Measurements from ENCODE around the gene ERP44.

ERP44 gene

GRCh38 chr9:100038472-100038871 lies 60.3 kb downstream of the ERP44 start:
- H3K4me1 ChIP-seq (ENCODE audit: control insufficient read depth, insufficient read depth, low read length, poor library complexity, severe bottlenecking) = no peaks in the 10 kb centered on the region
- H3K9me3 ChIP-seq (ENCODE audit: control insufficient read depth, low read length) = peaks cover 14% of the 10 kb centered on the region
- H3K27ac ChIP-seq (ENCODE audit: low read depth, low read length, severe bottlenecking) = no peak overlapping the region
- no peak overlapping the region for H3K4me3 ChIP-seq (ENCODE audit: extremely low read depth, insufficient read depth, low read length, poor library complexity, severe bottlenecking)
- H3K36me3 ChIP-seq (ENCODE audit: control insufficient read depth, insufficient read depth, low read length) = peaks cover 15% of the 10 kb centered on the region
- no CpG with 5 or more reads among the region's 1 CpG for WGBS, 2 experiments (ENCODE audit: insufficient coverage in 2 of 2)

GRCh38 chr9:100033877-100034551 lies 64.8 kb downstream of the ERP44 start:
- WGBS, 2 experiments (ENCODE audit: insufficient coverage in 2 of 2) = 100% methylated on average over 1 to 3 of the region's 3 CpGs
- Histone ChIP-seq H3K27ac (ENCODE audit: low read depth, low read length, severe bottlenecking) (no peak overlapping the region), H3K4me3 (ENCODE audit: extremely low read depth, insufficient read depth, low read length, poor library complexity, severe bottlenecking) (no peak overlapping the region), H3K4me1 (ENCODE audit: control insufficient read depth, insufficient read depth, low read length, poor library complexity, severe bottlenecking) (no peaks in the 10 kb centered on the region), H3K36me3 (ENCODE audit: control insufficient read depth, insufficient read depth, low read length) (peaks cover 39% of the 10 kb centered on the region), H3K9me3 (ENCODE audit: control insufficient read depth, low read length) (peaks cover 24% of the 10 kb centered on the region)

GRCh38 chr9:100030548-100030947 lies 68.3 kb downstream of the ERP44 start:
- H3K9me3 ChIP-seq (ENCODE audit: control insufficient read depth, low read length) = peaks cover 24% of the 10 kb centered on the region
- no peak overlapping the region for H3K4me3 ChIP-seq (ENCODE audit: extremely low read depth, insufficient read depth, low read length, poor library complexity, severe bottlenecking)
- WGBS, 2 experiments (ENCODE audit: insufficient coverage in 2 of 2) = 94 to 100% methylated on average over 2 of the region's 2 CpGs
- no peak overlapping the region for H3K27ac ChIP-seq (ENCODE audit: low read depth, low read length, severe bottlenecking)
- no peaks in the 10 kb centered on the region for H3K4me1 ChIP-seq (ENCODE audit: control insufficient read depth, insufficient read depth, low read length, poor library complexity, severe bottlenecking)
- H3K36me3 ChIP-seq (ENCODE audit: control insufficient read depth, insufficient read depth, low read length) = peaks cover 36% of the 10 kb centered on the region

DNA sequence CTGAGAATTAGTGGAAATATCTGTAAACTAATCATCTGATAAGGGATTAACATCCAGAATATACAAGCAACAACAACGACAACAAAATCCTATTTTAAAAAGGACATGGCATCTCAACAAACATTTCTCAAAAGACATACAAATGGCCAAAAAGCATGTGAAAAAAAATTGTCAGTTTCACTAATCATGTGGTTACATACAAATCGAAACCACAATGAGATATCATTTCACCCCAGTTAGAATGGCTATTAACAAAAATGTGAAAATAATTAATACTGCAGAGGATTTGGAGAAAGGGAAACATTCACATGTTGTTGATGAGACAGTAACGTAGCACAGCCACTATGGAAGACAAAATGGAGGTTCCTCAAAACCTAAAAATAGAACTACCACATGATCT lies 69.5 kb downstream of the ERP44 start:
- no peaks in the 10 kb centered on the region for H3K4me1 ChIP-seq (ENCODE audit: control insufficient read depth, insufficient read depth, low read length, poor library complexity, severe bottlenecking)
- H3K4me3 ChIP-seq (ENCODE audit: extremely low read depth, insufficient read depth, low read length, poor library complexity, severe bottlenecking) = no peak overlapping the region
- H3K27ac ChIP-seq (ENCODE audit: low read depth, low read length, severe bottlenecking) = no peak overlapping the region
- 83% methylated on average over 1 of the region's 3 CpGs; no CpG with 5 or more reads in 1 of the 2 experiments for WGBS, 2 experiments (ENCODE audit: insufficient coverage in 2 of 2)
- H3K9me3 ChIP-seq (ENCODE audit: control insufficient read depth, low read length) = peaks cover 16% of the 10 kb centered on the region
- peaks cover 35% of the 10 kb centered on the region for H3K36me3 ChIP-seq (ENCODE audit: control insufficient read depth, insufficient read depth, low read length)

DNA sequence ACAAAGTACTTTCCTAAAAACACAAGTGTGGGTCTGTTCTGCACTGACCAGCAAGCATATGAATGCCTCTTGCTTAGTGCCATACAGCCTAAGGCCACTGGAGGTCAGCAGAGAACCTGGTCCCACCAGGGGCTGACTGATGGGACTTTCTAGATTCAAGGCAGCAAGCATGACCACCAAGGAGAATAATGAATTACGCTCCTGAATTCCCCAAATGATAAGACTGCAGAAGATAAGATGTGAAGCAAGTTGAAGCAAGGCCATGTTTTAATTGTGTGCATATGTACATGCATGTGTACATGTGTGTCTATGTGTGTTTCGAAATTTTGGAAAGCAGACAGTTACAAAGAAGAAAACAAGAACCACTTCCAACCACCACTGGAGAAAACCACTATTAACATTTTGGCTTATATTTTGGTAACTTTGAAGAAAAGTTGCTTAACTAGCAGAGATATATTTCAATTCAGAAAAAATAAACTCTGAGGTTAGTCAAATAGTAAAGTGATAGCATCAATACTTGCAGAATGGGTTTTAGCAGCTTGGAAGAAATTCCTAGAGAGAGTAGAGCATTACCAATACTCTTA lies 70.5 kb downstream of the ERP44 start:
- H3K4me3 ChIP-seq (ENCODE audit: extremely low read depth, insufficient read depth, low read length, poor library complexity, severe bottlenecking) = no peak overlapping the region
- no peaks in the 10 kb centered on the region for H3K4me1 ChIP-seq (ENCODE audit: control insufficient read depth, insufficient read depth, low read length, poor library complexity, severe bottlenecking)
- no peak overlapping the region for H3K27ac ChIP-seq (ENCODE audit: low read depth, low read length, severe bottlenecking)
- H3K36me3 ChIP-seq (ENCODE audit: control insufficient read depth, insufficient read depth, low read length) = peaks cover 25% of the 10 kb centered on the region
- 40% methylated on average over 1 of the region's 2 CpGs; no CpG with 5 or more reads in 1 of the 2 experiments for WGBS, 2 experiments (ENCODE audit: insufficient coverage in 2 of 2)
- H3K9me3 ChIP-seq (ENCODE audit: control insufficient read depth, low read length) = peaks cover 8% of the 10 kb centered on the region

DNA sequence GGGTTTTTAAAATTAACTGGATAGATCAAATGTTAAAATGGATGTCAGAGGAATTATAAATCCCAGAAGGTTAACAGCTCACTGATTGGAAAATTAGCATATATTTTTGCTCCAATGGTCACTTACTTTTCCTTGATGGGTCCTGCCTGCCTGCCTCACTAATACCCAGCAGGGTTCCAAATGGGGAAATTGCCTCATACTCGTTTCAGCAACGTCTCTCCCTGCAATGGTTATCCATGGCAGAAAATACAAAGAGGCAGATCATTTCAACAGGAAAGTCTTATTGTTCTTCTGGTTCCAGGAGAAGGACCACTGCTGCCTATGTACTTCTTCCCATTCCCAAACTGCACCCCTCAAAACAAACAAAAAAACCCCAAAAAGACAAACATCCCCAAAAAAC lies 71.3 kb downstream of the ERP44 start:
- Histone ChIP-seq H3K9me3 (ENCODE audit: control insufficient read depth, low read length) (peaks cover under 1% of the 10 kb centered on the region), H3K4me3 (ENCODE audit: extremely low read depth, insufficient read depth, low read length, poor library complexity, severe bottlenecking) (no peak overlapping the region), H3K27ac (ENCODE audit: low read depth, low read length, severe bottlenecking) (no peak overlapping the region), H3K4me1 (ENCODE audit: control insufficient read depth, insufficient read depth, low read length, poor library complexity, severe bottlenecking) (no peaks in the 10 kb centered on the region), H3K36me3 (ENCODE audit: control insufficient read depth, insufficient read depth, low read length) (peaks cover 20% of the 10 kb centered on the region)
- WGBS, 2 experiments (ENCODE audit: insufficient coverage in 2 of 2) = 67% methylated on average over 2 of the region's 2 CpGs; no CpG with 5 or more reads in 1 of the 2 experiments

DNA sequence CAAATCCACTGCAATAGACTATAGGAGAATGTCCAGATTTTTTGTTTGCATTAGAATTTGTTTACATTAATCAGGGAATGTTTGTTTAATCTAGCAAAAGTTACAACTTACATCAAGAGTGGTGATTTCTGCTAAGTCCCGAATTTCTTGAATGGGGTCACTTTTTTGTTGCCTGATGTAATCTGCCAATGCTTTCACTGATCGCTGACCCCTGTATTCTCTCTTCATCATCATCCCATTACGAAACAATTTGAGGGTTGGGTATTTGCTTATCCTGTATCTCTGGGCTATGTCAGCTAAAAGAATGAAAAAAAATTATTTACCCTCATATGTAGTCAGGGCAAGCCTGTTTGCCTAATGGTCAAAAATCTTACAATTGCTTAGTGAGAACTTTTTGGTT lies 76.9 kb downstream of the ERP44 start:
- no peaks in the 10 kb centered on the region for H3K9me3 ChIP-seq (ENCODE audit: control insufficient read depth, low read length)
- no peak overlapping the region for H3K4me3 ChIP-seq (ENCODE audit: extremely low read depth, insufficient read depth, low read length, poor library complexity, severe bottlenecking)
- WGBS, 2 experiments (ENCODE audit: insufficient coverage in 2 of 2) = no CpG with 5 or more reads among the region's 3 CpGs
- peaks cover 23% of the 10 kb centered on the region for H3K36me3 ChIP-seq (ENCODE audit: control insufficient read depth, insufficient read depth, low read length)
- H3K4me1 ChIP-seq (ENCODE audit: control insufficient read depth, insufficient read depth, low read length, poor library complexity, severe bottlenecking) = no peaks in the 10 kb centered on the region
- no peak overlapping the region for H3K27ac ChIP-seq (ENCODE audit: low read depth, low read length, severe bottlenecking)

- Histone ChIP-seq H3K4me1 (ENCODE audit: control insufficient read depth, insufficient read depth, low read length, poor library complexity, severe bottlenecking) (no peaks in the 10 kb centered on the region), H3K36me3 (ENCODE audit: control insufficient read depth, insufficient read depth, low read length) (peaks cover 27% of the 10 kb centered on the region), H3K27ac (ENCODE audit: low read depth, low read length, severe bottlenecking) (no peak overlapping the region), H3K9me3 (ENCODE audit: control insufficient read depth, low read length) (no peaks in the 10 kb centered on the region), H3K4me3 (ENCODE audit: extremely low read depth, insufficient read depth, low read length, poor library complexity, severe bottlenecking) (no peak overlapping the region)
- WGBS, 2 experiments (ENCODE audit: insufficient coverage in 2 of 2) = 80 to 100% methylated on average over 1 to 2 of the region's 5 CpGs
These were observed 78.5 kb downstream of the ERP44 start for GRCh38 chr9:100020121-100020795.

DNA sequence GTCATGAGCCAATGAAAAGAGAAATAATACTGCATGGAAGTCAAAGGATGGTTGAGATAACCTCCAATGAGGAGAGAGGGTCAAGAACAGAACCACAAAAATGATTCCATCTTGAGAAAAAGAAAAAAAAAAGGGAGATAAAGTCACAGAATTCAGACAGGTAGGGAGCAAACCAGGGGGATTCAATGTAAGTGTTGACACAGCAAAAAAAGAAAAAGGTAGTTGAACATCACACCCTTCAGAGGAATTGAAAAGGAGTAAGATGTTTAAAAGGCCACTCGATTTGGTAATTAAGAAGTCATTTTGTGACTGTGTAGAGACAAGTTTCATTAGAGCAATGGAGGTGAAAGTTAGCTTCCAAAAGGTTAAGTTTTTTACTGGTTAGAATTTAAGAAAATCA lies 79.3 kb downstream of the ERP44 start:
- no peaks in the 10 kb centered on the region for H3K9me3 ChIP-seq (ENCODE audit: control insufficient read depth, low read length)
- no peak overlapping the region for H3K27ac ChIP-seq (ENCODE audit: low read depth, low read length, severe bottlenecking)
- peaks cover 27% of the 10 kb centered on the region for H3K36me3 ChIP-seq (ENCODE audit: control insufficient read depth, insufficient read depth, low read length)
- H3K4me3 ChIP-seq (ENCODE audit: extremely low read depth, insufficient read depth, low read length, poor library complexity, severe bottlenecking) = no peak overlapping the region
- 83% methylated on average over 1 of the region's 1 CpG for WGBS, 2 experiments (ENCODE audit: insufficient coverage in 2 of 2)
- no peaks in the 10 kb centered on the region for H3K4me1 ChIP-seq (ENCODE audit: control insufficient read depth, insufficient read depth, low read length, poor library complexity, severe bottlenecking)

DNA sequence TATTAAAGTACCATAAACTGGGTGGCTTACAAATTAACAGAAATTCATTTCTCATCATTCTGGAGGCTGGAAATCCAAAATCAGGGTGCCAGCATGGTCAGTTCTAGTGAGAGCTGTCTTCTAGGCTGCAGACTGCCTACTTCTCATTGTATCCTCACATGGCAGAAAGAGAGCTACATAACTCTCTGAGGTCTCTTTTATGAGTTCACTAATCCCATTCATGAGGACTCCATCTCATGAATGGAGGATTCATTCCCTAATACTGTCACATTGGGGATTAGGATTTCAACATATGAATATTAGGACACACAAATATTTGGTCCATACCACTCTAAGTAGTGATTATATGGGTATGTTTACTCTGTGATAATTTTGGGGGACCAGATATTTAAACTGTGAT lies 84.0 kb downstream of the ERP44 start:
- peaks cover 19% of the 10 kb centered on the region for H3K36me3 ChIP-seq (ENCODE audit: control insufficient read depth, insufficient read depth, low read length)
- no peaks in the 10 kb centered on the region for H3K9me3 ChIP-seq (ENCODE audit: control insufficient read depth, low read length)
- H3K4me3 ChIP-seq (ENCODE audit: extremely low read depth, insufficient read depth, low read length, poor library complexity, severe bottlenecking) = no peak overlapping the region
- no peaks in the 10 kb centered on the region for H3K4me1 ChIP-seq (ENCODE audit: control insufficient read depth, insufficient read depth, low read length, poor library complexity, severe bottlenecking)
- H3K27ac ChIP-seq (ENCODE audit: low read depth, low read length, severe bottlenecking) = no peak overlapping the region

DNA sequence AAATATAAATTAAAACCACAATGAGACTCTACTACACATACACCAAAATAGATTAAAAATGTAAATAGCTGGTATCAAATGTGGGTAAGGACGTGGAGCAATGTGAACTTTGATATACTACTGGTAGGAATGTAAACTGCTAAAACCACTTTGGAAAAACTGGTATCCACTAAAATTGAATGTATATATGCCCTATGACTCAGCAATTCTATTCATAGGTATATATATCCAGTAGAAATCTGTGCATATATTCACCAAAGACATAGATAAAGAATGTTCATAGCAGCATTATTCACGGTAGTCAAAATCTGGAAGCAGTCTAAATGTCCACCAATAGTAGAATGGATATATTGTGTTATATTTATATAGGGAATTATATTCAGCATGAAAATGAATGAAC lies 85.2 kb downstream of the ERP44 start:
- no peaks in the 10 kb centered on the region for H3K4me1 ChIP-seq (ENCODE audit: control insufficient read depth, insufficient read depth, low read length, poor library complexity, severe bottlenecking)
- H3K4me3 ChIP-seq (ENCODE audit: extremely low read depth, insufficient read depth, low read length, poor library complexity, severe bottlenecking) = no peak overlapping the region
- WGBS, 2 experiments (ENCODE audit: insufficient coverage in 2 of 2) = 100% methylated on average over 1 of the region's 2 CpGs; no CpG with 5 or more reads in 1 of the 2 experiments
- peaks cover 13% of the 10 kb centered on the region for H3K36me3 ChIP-seq (ENCODE audit: control insufficient read depth, insufficient read depth, low read length)
- H3K27ac ChIP-seq (ENCODE audit: low read depth, low read length, severe bottlenecking) = no peak overlapping the region
- H3K9me3 ChIP-seq (ENCODE audit: control insufficient read depth, low read length) = no peaks in the 10 kb centered on the region

Measured in mesodermal cell (in vitro differentiated cells).